Lower leg skin (tissue), 4 donors: ENCODE measurements around the gene TMEM132D. TPM values are rescaled to one million over a fixed set of nuclear protein-coding genes. Genes with fewer than 3 reads are reported as not detected.

Experiments used
- DNase-seq, 2 donors: peaks; one replicate each; pipeline ENCODE4 v3.0.0-alpha.2; 2019; ENCODE audit warnings: low spot score in 2 of 2
- H3K4me3 ChIP-seq: fragments of 200-600 bp; sonication (generic); 2 replicates; pipeline ENCODE4 v1.5.1; 2017; ENCODE audit warnings: mild to moderate bottlenecking, low read depth; ENCODE audit not compliant: poor library complexity, severe bottlenecking
- POLR2A ChIP-seq, 2 donors: fragments of 450-650 bp; IDR thresholded peaks; one replicate each; pipeline ENCODE4 v1.6.1; 2016 to 2017; ENCODE audit warnings: antibody characterized with exemption in 2 of 2, mild to moderate bottlenecking in 1 of 2, moderate library complexity in 1 of 2
- WGBS, 2 donors: methylation state at CpG; one replicate each; pipeline ENCODE4 v1.1.5; 2018; 5-methylcytosine and 5-hydroxymethylcytosine counted together
- intact Hi-C: fragments of 100-400 bp; cut with DNase I; formaldehyde crosslinking; loops from one replicate; pipeline ENCODE4 v1.15.0; 2023; ENCODE audit warnings: low total_unique reads
- total RNA-seq, 4 donors: library from RNA; depleted of rRNA; stranded (reverse); fragments of >200 nt; gene quantifications; one replicate each; pipeline ENCODE4 v1.1.0, GENCODE V29; 2016
- TF ChIP-seq, protein P1 (sequence below), 3 donors: fragments of 450-650 bp; IDR thresholded peaks; one replicate each; pipeline ENCODE4 v1.5.1; 2016; ENCODE audit warnings: antibody characterized with exemption in 3 of 3, mild to moderate bottlenecking in 3 of 3, moderate library complexity in 2 of 3

The TMEM132D gene
- total RNA-seq, 4 donors from 2014 or later: not detected

DNA sequence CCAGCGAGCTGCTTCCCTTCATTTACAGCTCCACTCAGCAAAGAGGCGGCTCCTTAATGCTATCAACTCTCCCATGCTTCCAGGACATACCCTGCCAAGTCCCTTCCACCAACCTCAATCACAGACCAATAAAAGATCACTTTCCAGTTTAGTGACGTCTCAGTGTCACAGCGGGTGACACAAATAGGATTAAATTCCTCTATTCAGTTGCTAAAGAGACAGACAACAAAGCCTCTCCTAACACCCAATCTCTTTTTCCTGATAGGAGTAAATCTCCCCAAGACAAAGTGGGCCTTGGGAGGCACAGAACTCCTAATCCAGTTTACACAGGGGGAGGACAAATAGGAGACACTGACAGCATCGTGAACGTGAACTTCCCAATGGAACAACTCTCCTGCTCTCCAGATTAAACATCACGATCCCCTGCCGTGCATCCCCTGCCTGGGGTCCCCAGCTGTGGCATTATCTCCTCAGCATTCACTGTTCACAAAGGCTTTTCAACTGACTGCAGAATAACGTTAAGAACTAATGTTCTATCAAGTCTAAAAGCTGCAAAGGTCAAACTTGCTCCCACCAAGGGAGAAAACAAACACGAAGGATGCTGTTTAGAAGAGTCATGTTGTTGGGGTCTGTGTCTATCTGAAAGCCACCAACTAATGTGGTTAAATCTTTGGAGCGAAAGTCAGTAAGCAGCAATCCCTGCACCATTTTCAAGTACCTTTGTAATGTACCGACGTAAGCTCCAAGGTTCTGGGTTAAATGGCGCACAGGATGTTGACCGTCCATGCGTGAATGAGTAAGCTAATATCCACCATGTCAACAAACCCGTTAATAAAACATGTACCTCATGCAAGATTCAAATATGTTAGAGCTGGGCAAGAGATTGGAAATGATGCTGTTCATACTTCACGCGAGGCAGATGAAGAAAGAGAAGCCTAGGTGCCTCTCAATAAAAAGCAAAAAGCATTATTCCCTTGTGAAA is 31.5 kb downstream of the TMEM132D start:
- no peak overlapping the region for H3K4me3 ChIP-seq
- 41 to 42% methylated on average over 19 of the region's 19 CpGs for WGBS, 2 donors
- no peak for DNase-seq
- TF ChIP-seq, protein P1, sequence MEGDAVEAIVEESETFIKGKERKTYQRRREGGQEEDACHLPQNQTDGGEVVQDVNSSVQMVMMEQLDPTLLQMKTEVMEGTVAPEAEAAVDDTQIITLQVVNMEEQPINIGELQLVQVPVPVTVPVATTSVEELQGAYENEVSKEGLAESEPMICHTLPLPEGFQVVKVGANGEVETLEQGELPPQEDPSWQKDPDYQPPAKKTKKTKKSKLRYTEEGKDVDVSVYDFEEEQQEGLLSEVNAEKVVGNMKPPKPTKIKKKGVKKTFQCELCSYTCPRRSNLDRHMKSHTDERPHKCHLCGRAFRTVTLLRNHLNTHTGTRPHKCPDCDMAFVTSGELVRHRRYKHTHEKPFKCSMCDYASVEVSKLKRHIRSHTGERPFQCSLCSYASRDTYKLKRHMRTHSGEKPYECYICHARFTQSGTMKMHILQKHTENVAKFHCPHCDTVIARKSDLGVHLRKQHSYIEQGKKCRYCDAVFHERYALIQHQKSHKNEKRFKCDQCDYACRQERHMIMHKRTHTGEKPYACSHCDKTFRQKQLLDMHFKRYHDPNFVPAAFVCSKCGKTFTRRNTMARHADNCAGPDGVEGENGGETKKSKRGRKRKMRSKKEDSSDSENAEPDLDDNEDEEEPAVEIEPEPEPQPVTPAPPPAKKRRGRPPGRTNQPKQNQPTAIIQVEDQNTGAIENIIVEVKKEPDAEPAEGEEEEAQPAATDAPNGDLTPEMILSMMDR (IDR thresholded peaks at IDR 0.05): no peak
- no peak for TF ChIP-seq POLR2A (IDR thresholded peaks at IDR 0.05)
- intact Hi-C loops: no loop called here

DNA sequence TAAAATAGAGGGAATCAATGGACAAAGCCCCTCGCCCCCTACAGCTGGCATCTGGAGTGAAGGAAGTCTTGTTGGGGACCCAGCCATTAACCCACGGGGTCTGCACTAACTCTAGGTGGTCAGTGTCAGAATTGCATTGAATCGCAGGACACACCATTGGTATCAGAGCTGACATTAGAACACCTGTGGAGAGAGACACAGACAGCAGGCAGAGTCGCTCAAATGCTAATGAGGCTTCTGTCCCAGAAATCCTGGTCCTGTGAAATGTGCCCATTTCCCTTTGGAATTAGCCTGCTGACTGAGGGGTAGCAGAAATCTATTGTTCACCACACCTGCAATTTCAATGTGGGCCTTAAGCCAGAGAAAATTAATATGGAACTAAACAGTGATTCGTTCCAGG is 33.0 kb downstream of the TMEM132D start:
- DNase-seq: no peak
- WGBS, 2 donors: 57 to 66% methylated on average over 5 of the region's 5 CpGs
- H3K4me3 ChIP-seq: no peak overlapping the region
- intact Hi-C loops: no loop called here
- no peak for TF ChIP-seq POLR2A (IDR thresholded peaks at IDR 0.05)
- TF ChIP-seq, protein P1 (IDR thresholded peaks at IDR 0.05): no peak

DNA sequence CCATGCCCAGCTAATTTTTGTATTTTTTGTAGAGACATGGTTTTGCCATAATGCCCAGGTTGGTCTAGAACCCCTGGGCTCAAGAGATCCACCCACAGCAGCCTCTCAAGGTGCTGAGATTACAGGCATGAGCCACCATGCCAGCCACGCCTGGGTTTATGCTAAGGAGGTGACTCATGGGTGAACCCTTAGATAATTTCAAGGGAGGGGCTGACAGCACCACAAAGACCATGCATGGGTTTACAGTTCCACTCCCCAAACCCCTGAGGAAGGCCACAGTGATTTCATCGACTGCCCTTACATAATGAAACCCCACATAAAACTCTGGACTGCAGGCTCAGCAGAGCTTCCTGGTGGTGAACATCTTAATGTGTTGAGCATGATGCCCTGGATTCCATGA is 33.7 kb downstream of the TMEM132D start:
- intact Hi-C loops: no loop called here
- WGBS, 2 donors: 74 to 78% methylated on average over 2 of the region's 2 CpGs
- no peak for TF ChIP-seq POLR2A (IDR thresholded peaks at IDR 0.05)
- TF ChIP-seq, protein P1 (IDR thresholded peaks at IDR 0.05): no peak
- no peak overlapping the region for H3K4me3 ChIP-seq
- no peak for DNase-seq

DNA sequence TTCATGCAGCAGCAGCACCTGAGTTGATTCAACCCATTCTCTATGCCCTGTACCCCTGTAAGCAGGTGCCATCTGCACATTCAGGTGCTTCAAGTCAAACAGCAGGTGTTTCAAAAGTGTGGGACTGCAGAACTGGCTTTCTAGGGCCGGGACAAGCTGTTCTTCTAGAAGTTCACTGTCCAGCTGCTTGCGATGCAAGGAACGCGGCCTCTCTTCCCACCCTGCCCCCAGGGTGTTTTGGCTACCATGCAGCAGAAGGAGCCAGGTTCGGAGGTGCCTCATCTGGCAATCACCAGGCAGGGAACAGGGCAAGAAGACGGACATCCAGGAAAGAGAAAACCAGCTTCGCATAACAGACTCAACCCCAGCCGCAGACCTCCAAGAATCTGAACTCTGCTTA is 35.2 kb downstream of the TMEM132D start:
- H3K4me3 ChIP-seq: no peak overlapping the region
- DNase-seq: no peak
- TF ChIP-seq, protein P1 (IDR thresholded peaks at IDR 0.05): no peak
- TF ChIP-seq POLR2A (IDR thresholded peaks at IDR 0.05): no peak
- intact Hi-C loops: no loop called here
- WGBS, 2 donors: 53 to 62% methylated on average over 8 of the region's 8 CpGs

DNA sequence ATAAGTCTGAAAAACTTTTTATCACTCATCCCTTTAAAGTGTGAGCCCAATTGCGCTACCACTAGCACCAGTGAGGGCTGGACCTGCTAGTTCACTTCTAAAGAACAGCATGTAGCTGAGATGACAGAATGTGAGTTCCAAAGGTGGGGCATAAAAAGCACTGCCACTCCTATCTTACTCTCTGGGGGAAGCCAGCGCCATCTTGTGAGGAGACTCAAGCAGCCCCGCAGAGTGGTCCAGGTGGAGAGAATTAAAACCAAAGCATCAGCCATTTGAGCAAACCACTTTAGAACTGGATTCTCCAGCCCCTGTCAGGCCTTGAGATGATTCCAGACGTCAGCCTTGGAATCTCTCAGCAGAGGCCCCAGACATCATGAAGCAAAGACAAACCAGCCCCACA is 39.9 kb downstream of the TMEM132D start:
- TF ChIP-seq, protein P1 (IDR thresholded peaks at IDR 0.05): no peak
- no peak for TF ChIP-seq POLR2A (IDR thresholded peaks at IDR 0.05)

More for the DNA sequence above, 39.9 kb downstream of the TMEM132D start:
- intact Hi-C loops: no loop called here
- 69 to 82% methylated on average over 4 of the region's 4 CpGs for WGBS, 2 donors
- DNase-seq: no peak
- no peak overlapping the region for H3K4me3 ChIP-seq
